ENCODE measurements around the gene TTBK2. TPM values are rescaled to one million over a fixed set of nuclear protein-coding genes. Genes with fewer than 3 reads are reported as not detected.

The TTBK2 gene
- polyA plus RNA-seq, 1 donor (not counting 4 experiments of a cell fraction or from before 2014, with no cell fraction given): 7.3 TPM

DNA sequence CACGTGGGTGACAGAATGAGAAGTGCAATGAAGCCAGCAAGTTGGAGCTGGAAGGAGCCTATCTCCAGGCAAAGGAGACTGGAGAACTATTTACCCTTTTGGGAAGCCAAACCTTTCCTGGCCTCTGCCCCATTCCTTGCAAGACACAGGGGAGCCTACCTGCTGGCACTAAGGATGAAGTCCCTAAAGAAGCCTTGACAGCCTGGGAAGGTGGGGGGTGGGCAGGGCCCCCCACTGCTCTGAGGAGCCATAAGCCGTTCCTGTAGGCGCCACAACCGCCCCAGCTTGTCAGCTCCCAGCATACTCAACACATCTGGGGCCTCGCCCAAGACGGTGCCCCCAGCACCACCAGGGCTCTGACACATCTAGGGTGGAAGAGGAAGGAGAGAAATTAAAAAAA is 189.1 kb downstream of the TTBK2 start:
- H3K9ac ChIP-seq (ENCODE audit: control insufficient read depth, extremely low read depth, insufficient read depth, low read length): no peak overlapping the region
- peaks cover 7% of the 10 kb centered on the region for H3K4me1 ChIP-seq (ENCODE audit: control insufficient read depth, extremely low read depth, insufficient read depth, low read length)
- dilution Hi-C loops (cut with MboI; ENCODE audit: extremely low pct_ligation_motif_present, low sequenced_read_pairs): no loop called here
- no peaks in the 10 kb centered on the region for H3K27me3 ChIP-seq (ENCODE audit: control insufficient read depth, extremely low read depth, insufficient read depth, low read length)
- peaks cover 34 to 57% of the 10 kb centered on the region in 2 experiments for H3K36me3 ChIP-seq (ENCODE audit: control insufficient read depth in 2 of 2, extremely low read depth in 1 of 2, insufficient read depth in 2 of 2, low read length in 2 of 2)
- H3K9me1 ChIP-seq (ENCODE audit: control insufficient read depth, extremely low read depth, insufficient read depth, low read length): no peaks in the 10 kb centered on the region
- peaks cover 4% of the 10 kb centered on the region for H3K79me2 ChIP-seq (ENCODE audit: control insufficient read depth, insufficient read depth, low read length)
- no peak overlapping the region for H2AFZ ChIP-seq (ENCODE audit: control insufficient read depth, low read length)
- H3K9me3 ChIP-seq (ENCODE audit: control insufficient read depth, low read depth, low read length): no peaks in the 10 kb centered on the region
- FAIRE-seq (no peak), DNase-seq (ENCODE audit: low read depth, low spot score) (no peak)
- no peak overlapping the region for H3K4me3 ChIP-seq (ENCODE audit: control insufficient read depth in 2 of 3, extremely low read depth in 1 of 3, insufficient read depth in 2 of 3, low read depth in 1 of 3, low read length in 3 of 3)
- no peak overlapping the region for H3K4me2 ChIP-seq (ENCODE audit: control insufficient read depth, extremely low read depth, insufficient read depth, low read depth, low read length)
- H3K27ac ChIP-seq (ENCODE audit: control insufficient read depth, insufficient read depth, low read length): no peak overlapping the region
- no peaks in the 10 kb centered on the region for H4K20me1 ChIP-seq (ENCODE audit: control insufficient read depth, extremely low read depth, insufficient read depth, low read length)
- no peak for TF ChIP-seq EZH2 (IDR thresholded peaks at IDR 0.05; ENCODE audit: low read length)
- TF ChIP-seq, protein P1, sequence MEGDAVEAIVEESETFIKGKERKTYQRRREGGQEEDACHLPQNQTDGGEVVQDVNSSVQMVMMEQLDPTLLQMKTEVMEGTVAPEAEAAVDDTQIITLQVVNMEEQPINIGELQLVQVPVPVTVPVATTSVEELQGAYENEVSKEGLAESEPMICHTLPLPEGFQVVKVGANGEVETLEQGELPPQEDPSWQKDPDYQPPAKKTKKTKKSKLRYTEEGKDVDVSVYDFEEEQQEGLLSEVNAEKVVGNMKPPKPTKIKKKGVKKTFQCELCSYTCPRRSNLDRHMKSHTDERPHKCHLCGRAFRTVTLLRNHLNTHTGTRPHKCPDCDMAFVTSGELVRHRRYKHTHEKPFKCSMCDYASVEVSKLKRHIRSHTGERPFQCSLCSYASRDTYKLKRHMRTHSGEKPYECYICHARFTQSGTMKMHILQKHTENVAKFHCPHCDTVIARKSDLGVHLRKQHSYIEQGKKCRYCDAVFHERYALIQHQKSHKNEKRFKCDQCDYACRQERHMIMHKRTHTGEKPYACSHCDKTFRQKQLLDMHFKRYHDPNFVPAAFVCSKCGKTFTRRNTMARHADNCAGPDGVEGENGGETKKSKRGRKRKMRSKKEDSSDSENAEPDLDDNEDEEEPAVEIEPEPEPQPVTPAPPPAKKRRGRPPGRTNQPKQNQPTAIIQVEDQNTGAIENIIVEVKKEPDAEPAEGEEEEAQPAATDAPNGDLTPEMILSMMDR (optimal IDR thresholded peaks at IDR 0.05 in 1 of 3, IDR thresholded peaks at IDR 0.05 in 1 of 3, conservative IDR thresholded peaks at IDR 0.05 in 1 of 3; ENCODE audit: extremely low read depth in 1 of 3, insufficient read depth in 2 of 3, low read length in 3 of 3): no peak

DNA sequence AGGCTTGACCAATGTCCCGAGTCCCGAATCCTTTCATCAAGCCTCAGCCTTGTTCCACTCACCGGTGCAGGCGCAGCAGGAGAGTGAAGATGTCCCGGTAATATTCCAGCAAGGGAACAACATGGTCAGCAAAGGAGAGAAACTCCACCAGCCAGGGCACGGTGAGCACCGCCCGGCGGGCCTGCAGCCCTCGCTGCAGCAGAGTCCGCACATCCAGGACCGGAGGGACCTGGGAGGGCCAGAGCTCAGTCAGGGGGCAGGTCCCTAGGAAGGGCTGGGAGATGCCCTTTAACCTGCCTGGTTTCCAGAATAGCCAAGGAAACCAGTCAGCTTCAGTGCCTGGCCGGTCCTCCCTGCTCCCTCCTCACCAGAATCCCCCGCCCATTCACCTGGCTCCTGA is 190.0 kb downstream of the TTBK2 start:
- Histone ChIP-seq H3K4me1 (ENCODE audit: control insufficient read depth, extremely low read depth, insufficient read depth, low read length) (no peaks in the 10 kb centered on the region), H3K9ac (ENCODE audit: control insufficient read depth, extremely low read depth, insufficient read depth, low read length) (no peak overlapping the region), H2AFZ (ENCODE audit: control insufficient read depth, low read length) (no peak overlapping the region), H3K36me3 (ENCODE audit: control insufficient read depth in 2 of 2, extremely low read depth in 1 of 2, insufficient read depth in 2 of 2, low read length in 2 of 2) (peaks cover 37 to 63% of the 10 kb centered on the region in 2 experiments), H3K79me2 (ENCODE audit: control insufficient read depth, insufficient read depth, low read length) (no peaks in the 10 kb centered on the region), H3K9me1 (ENCODE audit: control insufficient read depth, extremely low read depth, insufficient read depth, low read length) (no peaks in the 10 kb centered on the region), H3K4me3 (ENCODE audit: control insufficient read depth in 2 of 3, extremely low read depth in 1 of 3, insufficient read depth in 2 of 3, low read depth in 1 of 3, low read length in 3 of 3) (no peak overlapping the region), H3K27ac (ENCODE audit: control insufficient read depth, insufficient read depth, low read length) (no peak overlapping the region), H3K9me3 (ENCODE audit: control insufficient read depth, low read depth, low read length) (no peaks in the 10 kb centered on the region), H3K4me2 (ENCODE audit: control insufficient read depth, extremely low read depth, insufficient read depth, low read depth, low read length) (no peak overlapping the region), H4K20me1 (ENCODE audit: control insufficient read depth, extremely low read depth, insufficient read depth, low read length) (no peaks in the 10 kb centered on the region), H3K27me3 (ENCODE audit: control insufficient read depth, extremely low read depth, insufficient read depth, low read length) (no peaks in the 10 kb centered on the region)
- TF ChIP-seq, protein P1 (optimal IDR thresholded peaks at IDR 0.05 in 1 of 3, IDR thresholded peaks at IDR 0.05 in 1 of 3, conservative IDR thresholded peaks at IDR 0.05 in 1 of 3; ENCODE audit: extremely low read depth in 1 of 3, insufficient read depth in 2 of 3, low read length in 3 of 3): no peak
- no peak for TF ChIP-seq EZH2 (IDR thresholded peaks at IDR 0.05; ENCODE audit: low read length)
- no peak for DNase-seq (ENCODE audit: low read depth, low spot score)
- FAIRE-seq: no peak
- dilution Hi-C loops (cut with MboI; ENCODE audit: extremely low pct_ligation_motif_present, low sequenced_read_pairs): no loop called here

Measured in keratinocyte (primary cell).